HepG2 (cell line): ENCODE data around the gene CCDC57. TPM values are rescaled to one million over a fixed set of nuclear protein-coding genes. Genes with fewer than 3 reads are reported as not detected.

Source experiments
- CCAR2 ChIP-seq: fragments of 200-400 bp; formaldehyde crosslinking; optimal IDR thresholded peaks from 2 replicates; pipeline ENCODE3; 2018; ENCODE audit warnings: low read depth, mild to moderate bottlenecking, low read length, moderate library complexity
- CEBPG ChIP-seq: IDR thresholded peaks from 2 replicates; pipeline ENCODE4 v1.6.1; 2016
- HIVEP1 ChIP-seq: sonication (generic); formaldehyde crosslinking; IDR thresholded peaks from 2 replicates; pipeline ENCODE4 v1.4.0; 2020; ENCODE audit warnings: mild to moderate bottlenecking, missing genetic modification reagents
- HOXA3 ChIP-seq: sonication (generic); formaldehyde crosslinking; IDR thresholded peaks from 2 replicates; pipeline ENCODE4 v1.5.0; 2020; ENCODE audit warnings: missing genetic modification reagents
- MEIS2 ChIP-seq: sonication (generic); formaldehyde crosslinking; IDR thresholded peaks from 2 replicates; pipeline ENCODE4 v1.9.0; 2021; ENCODE audit warnings: mild to moderate bottlenecking, missing genetic modification reagents
- MTF1 ChIP-seq: sonication (generic); formaldehyde crosslinking; IDR thresholded peaks from 2 replicates; pipeline ENCODE4 v1.5.0; 2020; ENCODE audit warnings: missing genetic modification reagents
- NFE2L2 ChIP-seq: fragments of 150-350 bp; IDR thresholded peaks from 2 replicates; pipeline ENCODE4 v1.6.1; 2014; ENCODE audit warnings: low read length
- PAX8 ChIP-seq: sonication (generic); formaldehyde crosslinking; IDR thresholded peaks from 2 replicates; pipeline ENCODE4 v1.8.0; 2022; ENCODE audit warnings: mild to moderate bottlenecking, missing genetic modification reagents, borderline replicate concordance
- RAD21 ChIP-seq: fragments of 450-650 bp; formaldehyde crosslinking; IDR thresholded peaks from 2 replicates; pipeline ENCODE4 v1.5.0; 2020; ENCODE audit warnings: mild to moderate bottlenecking
- RBFOX2 ChIP-seq: fragments of 200-400 bp; formaldehyde crosslinking; IDR thresholded peaks from 2 replicates; pipeline ENCODE4 v1.6.1; 2017; ENCODE audit warnings: low read depth, mild to moderate bottlenecking, low read length
- TSC22D2 ChIP-seq: sonication (generic); formaldehyde crosslinking; IDR thresholded peaks from 2 replicates; pipeline ENCODE4 v1.5.1; 2020; ENCODE audit warnings: missing genetic modification reagents, mild to moderate bottlenecking, borderline replicate concordance
- ZNF136 ChIP-seq: sonication (generic); formaldehyde crosslinking; IDR thresholded peaks from 2 replicates; pipeline ENCODE4 v1.8.1; 2022; ENCODE audit warnings: low read depth, mild to moderate bottlenecking, moderate library complexity, missing genetic modification reagents
- ZNF30 ChIP-seq: sonication (generic); formaldehyde crosslinking; IDR thresholded peaks from 2 replicates; pipeline ENCODE4 v1.5.0; 2020; ENCODE audit warnings: mild to moderate bottlenecking, missing genetic modification reagents
- ZNF484 ChIP-seq: sonication (generic); formaldehyde crosslinking; IDR thresholded peaks from 2 replicates; pipeline ENCODE4 v1.5.1; 2020; ENCODE audit warnings: mild to moderate bottlenecking, low read depth, missing genetic modification reagents, borderline replicate concordance
- ZNF552 ChIP-seq: sonication (generic); formaldehyde crosslinking; IDR thresholded peaks from 2 replicates; pipeline ENCODE4 v1.9.0; 2022; ENCODE audit warnings: missing genetic modification reagents, mild to moderate bottlenecking, borderline replicate concordance
- ZNF558 ChIP-seq: sonication (generic); formaldehyde crosslinking; IDR thresholded peaks from 2 replicates; pipeline ENCODE4 v1.9.0; 2022; ENCODE audit warnings: mild to moderate bottlenecking, missing genetic modification reagents, borderline replicate concordance
- ZNF598 ChIP-seq: sonication (generic); formaldehyde crosslinking; IDR thresholded peaks from 2 replicates; pipeline ENCODE4 v1.5.1; 2020; ENCODE audit warnings: mild to moderate bottlenecking, missing genetic modification reagents, borderline replicate concordance
- ZNF713 ChIP-seq: sonication (generic); formaldehyde crosslinking; IDR thresholded peaks from 2 replicates; pipeline ENCODE4 v1.4.0; 2020; ENCODE audit warnings: mild to moderate bottlenecking, missing genetic modification reagents
- polyA plus RNA-seq, 8 experiments: library from polyadenylated mRNA; depleted of rRNA in 3 of 8; stranded (reverse) in 7 of 8; unstranded in 1 of 8; fragments of >200 nt; fragmentation: Illumina TruSeq in 4 of 8; extraction: Trizol in 4 of 8; gene quantifications; 2 replicates each; pipeline versions ENCODE4 v1.2.1 to v1.2.3, GENCODE V29; 2011 to 2016; ENCODE audit warnings: low read depth in 4 of 8, missing spikeins in 1 of 8, mixed read lengths in 1 of 8; ENCODE audit not compliant: insufficient read depth in 1 of 8
- total RNA-seq, 5 experiments: library from RNA; depleted of rRNA; stranded (reverse); fragments of >200 nt; fragmentation: Illumina TruSeq; extraction: Trizol; gene quantifications; 2 replicates each; pipeline ENCODE4 v1.2.3, GENCODE V29; 2016; ENCODE audit warnings: low read depth in 1 of 5
- TF ChIP-seq, protein P1 (sequence below): sonication (generic); formaldehyde crosslinking; IDR thresholded peaks from 2 replicates; pipeline ENCODE4 v1.4.0; 2020; ENCODE audit warnings: missing genetic modification reagents
- TF ChIP-seq, protein P2 (sequence below): IDR thresholded peaks from 2 replicates; pipeline ENCODE4 v1.6.1; 2016
- TF ChIP-seq, protein P3 (sequence below): IDR thresholded peaks from 2 replicates; pipeline ENCODE4 v1.6.1; 2012; ENCODE audit warnings: low read depth, low read length, improper control_type of control experiment

Gene CCDC57
- total and polyA plus RNA-seq, 2 of the 13 experiments (the other 11 are each of a cell fraction or from before 2014, with no cell fraction given): 59.3 to 59.9 TPM

DNA sequence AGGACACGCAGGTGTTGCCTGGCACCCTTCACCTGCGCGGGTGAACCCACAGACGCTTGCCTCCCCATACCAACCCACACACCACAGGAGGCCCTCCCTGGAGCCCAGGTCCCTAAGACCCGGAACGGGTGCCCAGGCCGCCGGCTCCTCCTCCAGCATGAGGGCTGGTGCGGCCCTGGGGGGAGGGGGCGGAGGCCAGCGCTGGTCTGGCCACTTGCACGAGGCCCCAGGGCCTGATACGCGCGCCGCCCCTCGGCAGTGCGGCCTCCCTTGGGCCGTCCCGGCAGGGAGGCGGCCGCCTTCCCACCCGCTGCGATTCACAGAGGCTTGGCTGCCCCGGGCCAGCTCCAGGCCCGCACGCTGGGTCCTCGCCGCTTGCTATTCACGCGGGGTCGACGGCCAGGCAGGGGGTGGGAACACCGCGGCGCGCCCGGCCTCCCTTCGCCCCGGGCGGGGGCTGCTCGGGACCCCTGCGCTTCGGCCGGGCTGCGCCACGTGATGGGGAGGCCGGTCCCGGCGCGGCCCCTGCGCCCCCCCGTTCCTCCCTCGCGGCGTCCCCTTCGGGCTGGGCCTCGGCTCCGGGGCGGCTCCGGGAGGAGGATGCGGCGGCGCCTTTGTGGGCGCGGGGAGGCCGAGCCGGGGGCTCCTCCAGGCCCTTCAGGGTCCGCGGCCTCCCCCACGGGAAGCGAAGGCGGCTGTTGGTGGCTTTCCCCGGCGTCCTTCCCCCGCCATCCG lies 115.3 kb downstream of the CCDC57 start (continued):
- TF ChIP-seq ZNF598 (CRISPR knock-in tag) (no peak), HOXA3 (0 out of 2 replicates have a peak, but pooled peaks have one; percentile 12), ZNF713 (CRISPR knock-in tag) (no peak), ZNF136 (CRISPR knock-in tag) (no peak), HIVEP1 (CRISPR knock-in tag) (no peak), RAD21 (CRISPR knock-in tag) (peak; percentile 46), ZNF484 (CRISPR knock-in tag) (no peak), ZNF552 (CRISPR knock-in tag) (0 out of 2 replicates have a peak, but pooled peaks have one; percentile 49), NFE2L2 (no peak), MTF1 (no peak), MEIS2 (no peak), PAX8 (CRISPR knock-in tag) (no peak), CEBPG (CRISPR knock-in tag) (no peak), ZNF558 (no peak; the same call in 1 of the 2 replicates), ZNF30 (CRISPR knock-in tag) (no peak), RBFOX2 (peak; percentile 91), TSC22D2 (CRISPR knock-in tag) (no peak), CCAR2 (no peak)
- TF ChIP-seq, protein P1, sequence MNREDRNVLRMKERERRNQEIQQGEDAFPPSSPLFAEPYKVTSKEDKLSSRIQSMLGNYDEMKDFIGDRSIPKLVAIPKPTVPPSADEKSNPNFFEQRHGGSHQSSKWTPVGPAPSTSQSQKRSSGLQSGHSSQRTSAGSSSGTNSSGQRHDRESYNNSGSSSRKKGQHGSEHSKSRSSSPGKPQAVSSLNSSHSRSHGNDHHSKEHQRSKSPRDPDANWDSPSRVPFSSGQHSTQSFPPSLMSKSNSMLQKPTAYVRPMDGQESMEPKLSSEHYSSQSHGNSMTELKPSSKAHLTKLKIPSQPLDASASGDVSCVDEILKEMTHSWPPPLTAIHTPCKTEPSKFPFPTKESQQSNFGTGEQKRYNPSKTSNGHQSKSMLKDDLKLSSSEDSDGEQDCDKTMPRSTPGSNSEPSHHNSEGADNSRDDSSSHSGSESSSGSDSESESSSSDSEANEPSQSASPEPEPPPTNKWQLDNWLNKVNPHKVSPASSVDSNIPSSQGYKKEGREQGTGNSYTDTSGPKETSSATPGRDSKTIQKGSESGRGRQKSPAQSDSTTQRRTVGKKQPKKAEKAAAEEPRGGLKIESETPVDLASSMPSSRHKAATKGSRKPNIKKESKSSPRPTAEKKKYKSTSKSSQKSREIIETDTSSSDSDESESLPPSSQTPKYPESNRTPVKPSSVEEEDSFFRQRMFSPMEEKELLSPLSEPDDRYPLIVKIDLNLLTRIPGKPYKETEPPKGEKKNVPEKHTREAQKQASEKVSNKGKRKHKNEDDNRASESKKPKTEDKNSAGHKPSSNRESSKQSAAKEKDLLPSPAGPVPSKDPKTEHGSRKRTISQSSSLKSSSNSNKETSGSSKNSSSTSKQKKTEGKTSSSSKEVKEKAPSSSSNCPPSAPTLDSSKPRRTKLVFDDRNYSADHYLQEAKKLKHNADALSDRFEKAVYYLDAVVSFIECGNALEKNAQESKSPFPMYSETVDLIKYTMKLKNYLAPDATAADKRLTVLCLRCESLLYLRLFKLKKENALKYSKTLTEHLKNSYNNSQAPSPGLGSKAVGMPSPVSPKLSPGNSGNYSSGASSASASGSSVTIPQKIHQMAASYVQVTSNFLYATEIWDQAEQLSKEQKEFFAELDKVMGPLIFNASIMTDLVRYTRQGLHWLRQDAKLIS (CRISPR knock-in tag): peak; percentile 71; the same call in 1 of the 2 replicates
- TF ChIP-seq, protein P2, sequence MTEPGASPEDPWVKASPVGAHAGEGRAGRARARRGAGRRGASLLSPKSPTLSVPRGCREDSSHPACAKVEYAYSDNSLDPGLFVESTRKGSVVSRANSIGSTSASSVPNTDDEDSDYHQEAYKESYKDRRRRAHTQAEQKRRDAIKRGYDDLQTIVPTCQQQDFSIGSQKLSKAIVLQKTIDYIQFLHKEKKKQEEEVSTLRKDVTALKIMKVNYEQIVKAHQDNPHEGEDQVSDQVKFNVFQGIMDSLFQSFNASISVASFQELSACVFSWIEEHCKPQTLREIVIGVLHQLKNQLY (CRISPR knock-in tag): no peak
- TF ChIP-seq, protein P3, sequence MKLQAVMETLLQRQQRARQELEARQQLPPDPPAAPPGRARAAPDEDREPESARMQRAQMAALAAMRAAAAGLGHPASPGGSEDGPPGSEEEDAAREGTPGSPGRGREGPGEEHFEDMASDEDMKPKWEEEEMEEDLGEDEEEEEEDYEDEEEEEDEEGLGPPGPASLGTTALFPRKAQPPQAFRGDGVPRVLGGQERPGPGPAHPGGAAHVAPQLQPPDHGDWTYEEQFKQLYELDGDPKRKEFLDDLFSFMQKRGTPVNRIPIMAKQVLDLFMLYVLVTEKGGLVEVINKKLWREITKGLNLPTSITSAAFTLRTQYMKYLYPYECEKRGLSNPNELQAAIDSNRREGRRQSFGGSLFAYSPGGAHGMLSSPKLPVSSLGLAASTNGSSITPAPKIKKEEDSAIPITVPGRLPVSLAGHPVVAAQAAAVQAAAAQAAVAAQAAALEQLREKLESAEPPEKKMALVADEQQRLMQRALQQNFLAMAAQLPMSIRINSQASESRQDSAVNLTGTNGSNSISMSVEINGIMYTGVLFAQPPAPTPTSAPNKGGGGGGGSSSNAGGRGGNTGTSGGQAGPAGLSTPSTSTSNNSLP: no peak
